Loucy (cell line): ENCODE measurements around the gene RRAS2.

Experiments
- H2AFZ ChIP-seq: fragments of 200-600 bp; sonication (generic); 2 replicates; pipeline ENCODE4 v1.6.0; 2016; ENCODE audit warnings: antibody characterized with exemption, mild to moderate bottlenecking, low read length, moderate library complexity
- H3F3A ChIP-seq: fragments of 200-600 bp; 2 replicates; pipeline ENCODE4 v1.6.0; 2016; ENCODE audit warnings: antibody characterized with exemption, low read depth, mild to moderate bottlenecking
- H3K27me3 ChIP-seq: fragments of 200-600 bp; sonication (generic); 2 replicates; pipeline ENCODE4 v1.6.1; 2014; ENCODE audit warnings: low read length, mild to moderate bottlenecking; ENCODE audit not compliant: insufficient read depth, poor library complexity, severe bottlenecking
- H3K36me3 ChIP-seq: fragments of 200-600 bp; sonication (generic); 2 replicates; pipeline ENCODE4 v1.6.1; 2016; ENCODE audit warnings: low read length; ENCODE audit not compliant: insufficient read depth
- H3K4me1 ChIP-seq: fragments of 200-600 bp; sonication (generic); 2 replicates; pipeline ENCODE4 v1.5.1; 2014; ENCODE audit warnings: low read length, mild to moderate bottlenecking; ENCODE audit not compliant: insufficient read depth, poor library complexity, severe bottlenecking
- H3K4me2 ChIP-seq: fragments of 200-600 bp; sonication (generic); 2 replicates; pipeline ENCODE4 v1.6.0; 2014; ENCODE audit warnings: antibody characterized with exemption, low read length, low read depth, mild to moderate bottlenecking; ENCODE audit not compliant: poor library complexity, severe bottlenecking
- H3K4me3 ChIP-seq: fragments of 200-600 bp; sonication (generic); 2 replicates; pipeline ENCODE4 v1.5.1; 2014; ENCODE audit warnings: low read length, mild to moderate bottlenecking, mixed read lengths; ENCODE audit not compliant: poor library complexity, severe bottlenecking
- H3K79me2 ChIP-seq: fragments of 200-600 bp; sonication (generic); 2 replicates; pipeline ENCODE4 v1.6.1; 2014; ENCODE audit warnings: low read length; ENCODE audit not compliant: insufficient read depth
- H3K9ac ChIP-seq: fragments of 200-600 bp; sonication (generic); 2 replicates; pipeline ENCODE4 v1.6.0; 2014; ENCODE audit warnings: mild to moderate bottlenecking, low read depth, low read length, moderate library complexity; ENCODE audit not compliant: poor library complexity, severe bottlenecking
- H3K9me2 ChIP-seq: fragments of 200-600 bp; sonication (generic); replicated peaks from 2 replicates; pipeline ENCODE4 v1.6.1; 2016; ENCODE audit warnings: low read depth, low read length, mixed read lengths
- H3K9me3 ChIP-seq: fragments of 200-600 bp; sonication (generic); 2 replicates; pipeline ENCODE4 v1.6.1; 2014; ENCODE audit warnings: mild to moderate bottlenecking, antibody characterized with exemption, low read length, low read depth; ENCODE audit not compliant: insufficient read depth
- H4K20me1 ChIP-seq: fragments of 200-600 bp; sonication (generic); 2 replicates; pipeline ENCODE4 v1.6.0; 2014; ENCODE audit warnings: antibody characterized with exemption, low read length, mild to moderate bottlenecking; ENCODE audit not compliant: insufficient read depth, poor library complexity, severe bottlenecking
- CTCF ChIP-seq: fragments of 200-600 bp; sonication (generic); conservative IDR thresholded peaks from 2 replicates; pipeline ENCODE4 v1.5.1; 2014; ENCODE audit warnings: mild to moderate bottlenecking, antibody characterized with exemption, low read length
- EZH2phosphoT487 ChIP-seq: fragments of 200-600 bp; IDR thresholded peaks from 2 replicates; pipeline ENCODE4 v1.6.1; 2018; ENCODE audit warnings: antibody characterized with exemption, mild to moderate bottlenecking, moderate library complexity, borderline replicate concordance

Gene RRAS2

GRCh38 chr11:14259878-14260277, 99.1 kb downstream of the RRAS2 start:
- Histone ChIP-seq H3K4me2 (no peak overlapping the region), H3K27me3 (peaks cover 72% of the 10 kb centered on the region), H4K20me1 (no peaks in the 10 kb centered on the region), H3K4me1 (no peaks in the 10 kb centered on the region), H3K79me2 (no peaks in the 10 kb centered on the region), H3K9me2 (no peaks in the 10 kb centered on the region), H3F3A (no peaks in the 10 kb centered on the region), H3K9me3 (no peaks in the 10 kb centered on the region), H2AFZ (no peak overlapping the region), H3K4me3 (no peak overlapping the region), H3K9ac (no peak overlapping the region), H3K36me3 (no peaks in the 10 kb centered on the region)
- TF ChIP-seq CTCF (no peak), EZH2phosphoT487 (no peak)

- TF ChIP-seq EZH2phosphoT487 (no peak), CTCF (no peak)
- peaks cover 71% of the 10 kb centered on the region for H3K27me3 ChIP-seq
- H3K79me2 ChIP-seq = no peaks in the 10 kb centered on the region
- H3K9me3 ChIP-seq = no peaks in the 10 kb centered on the region
- H3K4me3 ChIP-seq = no peak overlapping the region
- H2AFZ ChIP-seq = no peak overlapping the region
- no peaks in the 10 kb centered on the region for H3F3A ChIP-seq
- H3K9ac ChIP-seq = no peak overlapping the region
- no peaks in the 10 kb centered on the region for H3K36me3 ChIP-seq
- no peaks in the 10 kb centered on the region for H3K4me1 ChIP-seq
- no peak overlapping the region for H3K4me2 ChIP-seq
- no peaks in the 10 kb centered on the region for H4K20me1 ChIP-seq
- no peaks in the 10 kb centered on the region for H3K9me2 ChIP-seq
These were observed 99.7 kb downstream of the RRAS2 start for GRCh38 chr11:14259186-14259784.

- Histone ChIP-seq H3K4me1 (no peaks in the 10 kb centered on the region), H3K4me2 (no peak overlapping the region), H2AFZ (no peak overlapping the region), H3K79me2 (no peaks in the 10 kb centered on the region), H3K27me3 (peaks cover 71% of the 10 kb centered on the region), H3K9me2 (no peaks in the 10 kb centered on the region), H4K20me1 (no peaks in the 10 kb centered on the region), H3F3A (no peaks in the 10 kb centered on the region), H3K9me3 (no peaks in the 10 kb centered on the region), H3K36me3 (no peaks in the 10 kb centered on the region), H3K9ac (no peak overlapping the region), H3K4me3 (no peak overlapping the region)
- TF ChIP-seq EZH2phosphoT487 = no peak
- no peak for TF ChIP-seq CTCF
These were observed 100.6 kb downstream of the RRAS2 start for GRCh38 chr11:14258221-14258935.
